Parathyroid adenoma (tissue), 2 donors: Measurements from ENCODE around the gene ATP6V0B.

Source experiments
- H2AFZ ChIP-seq: fragments of 300-600 bp; sonication (generic); one replicate; pipeline ENCODE4 v1.7.0; 2017; ENCODE audit warnings: antibody characterized with exemption, mild to moderate bottlenecking
- H3K27ac ChIP-seq: fragments of 300-600 bp; sonication (generic); one replicate; pipeline ENCODE4 v1.7.0; 2017
- H3K27me3 ChIP-seq: fragments of 300-600 bp; sonication (generic); one replicate; pipeline ENCODE4 v1.7.0; 2017; ENCODE audit warnings: low read length; ENCODE audit not compliant: control insufficient read depth, insufficient read depth
- H3K36me3 ChIP-seq: fragments of 300-600 bp; sonication (generic); one replicate; pipeline ENCODE4 v1.7.0; 2017; ENCODE audit warnings: low read length; ENCODE audit not compliant: control insufficient read depth, insufficient read depth
- H3K4me1 ChIP-seq: fragments of 300-600 bp; sonication (generic); one replicate; pipeline ENCODE4 v1.7.0; 2017; ENCODE audit warnings: control low read depth
- H3K4me2 ChIP-seq: fragments of 300-600 bp; sonication (generic); one replicate; pipeline ENCODE4 v1.7.0; 2017; ENCODE audit warnings: low read length
- H3K4me3 ChIP-seq: fragments of 300-600 bp; sonication (generic); one replicate; pipeline ENCODE4 v1.7.0; 2017; ENCODE audit warnings: low read depth, low read length
- H3K79me2 ChIP-seq: fragments of 300-600 bp; sonication (generic); one replicate; pipeline ENCODE4 v1.7.0; 2017; ENCODE audit warnings: control low read depth
- H3K9ac ChIP-seq: fragments of 300-600 bp; sonication (generic); one replicate; pipeline ENCODE4 v1.7.0; 2017; ENCODE audit warnings: mild to moderate bottlenecking
- H3K9me3 ChIP-seq: fragments of 300-600 bp; sonication (generic); one replicate; pipeline ENCODE4 v1.7.0; 2017; ENCODE audit warnings: low read length; ENCODE audit not compliant: control insufficient read depth
- CTCF ChIP-seq: fragments of 300-600 bp; sonication (generic); IDR thresholded peaks from one replicate; pipeline ENCODE4 v1.7.0; 2017; ENCODE audit warnings: antibody characterized with exemption, mild to moderate bottlenecking
- donor health status: primary hyperparathyroidism.

ATP6V0B gene

DNA sequence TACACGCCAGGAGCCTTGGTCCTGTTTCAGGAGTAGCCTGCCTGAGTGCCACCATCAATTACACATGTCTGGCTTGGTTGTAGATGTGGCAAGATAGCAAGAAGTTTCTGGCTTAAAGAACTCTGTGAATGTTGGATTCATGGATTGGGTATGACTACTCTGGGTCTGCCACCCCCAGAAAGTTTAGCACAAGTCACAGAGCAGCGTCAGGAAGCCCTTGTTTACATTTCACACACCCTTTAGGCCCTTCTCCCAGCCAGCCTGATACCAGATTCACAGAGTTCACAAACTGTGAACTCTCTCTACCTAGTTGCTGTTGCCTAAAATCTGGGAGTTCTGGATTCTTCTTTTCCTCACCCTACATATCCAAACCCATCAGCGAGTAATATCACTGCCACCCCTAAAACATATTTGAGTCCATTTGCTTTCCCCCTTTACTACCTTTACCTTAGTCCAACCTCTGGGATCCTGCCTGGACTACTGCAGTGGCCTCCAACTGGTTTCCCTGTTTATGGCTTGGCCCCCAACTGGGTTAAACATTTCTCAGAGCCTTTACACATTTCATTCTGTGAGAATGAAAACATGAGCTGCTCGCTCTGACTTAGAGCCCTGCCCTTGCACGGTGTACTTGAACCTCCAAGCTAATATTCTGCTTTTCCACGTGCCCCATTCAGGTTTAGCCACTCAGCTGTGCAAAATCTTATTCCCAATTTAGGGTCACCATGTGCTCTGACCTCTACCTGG is 12.6 kb downstream of the ATP6V0B start:
- no peaks in the 10 kb centered on the region for H3K27me3 ChIP-seq
- no peak overlapping the region for H3K4me2 ChIP-seq
- H3K36me3 ChIP-seq = no peaks in the 10 kb centered on the region
- H3K79me2 ChIP-seq = no peaks in the 10 kb centered on the region
- H3K27ac ChIP-seq = no peak overlapping the region
- peaks cover 2% of the 10 kb centered on the region for H3K4me1 ChIP-seq
- no peak overlapping the region for H3K4me3 ChIP-seq
- no peak overlapping the region for H2AFZ ChIP-seq
- H3K9me3 ChIP-seq = no peaks in the 10 kb centered on the region
- no peak for TF ChIP-seq CTCF
- no peak overlapping the region for H3K9ac ChIP-seq

DNA sequence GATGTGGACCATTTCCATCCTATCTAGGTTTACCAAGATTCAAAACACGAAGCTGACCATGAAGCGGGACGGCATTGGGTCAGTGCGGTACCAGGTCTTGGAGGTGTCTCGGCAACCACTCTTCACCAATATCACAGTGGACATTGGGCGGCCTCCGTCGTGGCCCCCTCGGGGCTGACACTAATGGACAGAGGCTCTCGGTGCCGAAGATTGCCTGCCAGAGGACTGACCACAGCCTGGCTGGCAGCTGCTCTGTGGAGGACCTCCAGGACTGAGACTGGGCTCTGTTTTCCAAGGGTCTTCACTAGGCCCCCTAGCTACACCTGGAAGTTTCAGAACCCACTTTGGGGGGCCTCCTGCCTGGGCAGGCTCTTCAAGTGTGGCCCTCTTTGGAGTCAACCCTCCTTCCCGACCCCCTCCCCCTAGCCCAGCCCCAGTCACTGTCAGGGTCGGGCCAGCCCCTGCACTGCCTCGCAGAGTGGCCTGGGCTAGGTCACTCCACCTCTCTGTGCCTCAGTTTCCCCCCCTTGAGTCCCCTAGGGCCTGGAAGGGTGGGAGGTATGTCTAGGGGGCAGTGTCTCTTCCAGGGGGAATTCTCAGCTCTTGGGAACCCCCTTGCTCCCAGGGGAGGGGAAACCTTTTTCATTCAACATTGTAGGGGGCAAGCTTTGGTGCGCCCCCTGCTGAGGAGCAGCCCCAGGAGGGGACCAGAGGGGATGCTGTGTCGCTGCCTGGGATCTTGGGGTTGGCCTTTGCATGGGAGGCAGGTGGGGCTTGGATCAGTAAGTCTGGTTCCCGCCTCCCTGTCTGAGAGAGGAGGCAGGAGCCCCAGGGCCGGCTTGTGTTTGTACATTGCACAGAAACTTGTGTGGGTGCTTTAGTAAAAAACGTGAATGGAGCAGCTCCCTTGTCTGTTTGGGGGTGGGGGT is 15.8 kb downstream of the ATP6V0B start:
- no peaks in the 10 kb centered on the region for H3K27me3 ChIP-seq
- peaks cover 2% of the 10 kb centered on the region for H3K4me1 ChIP-seq
- H3K9ac ChIP-seq = no peak overlapping the region
- H3K4me2 ChIP-seq = peak overlapping the region; percentile 87
- no peaks in the 10 kb centered on the region for H3K36me3 ChIP-seq
- H3K4me3 ChIP-seq = peak overlapping the region; percentile 70
- no peak for TF ChIP-seq CTCF
- H3K79me2 ChIP-seq = no peaks in the 10 kb centered on the region
- H2AFZ ChIP-seq = peak overlapping the region; percentile 85
- no peaks in the 10 kb centered on the region for H3K9me3 ChIP-seq
- peak overlapping the region; percentile 86 for H3K27ac ChIP-seq

GRCh38 chr1:43991200-43991475 is 16.4 kb downstream of the ATP6V0B start:
- Histone ChIP-seq H3K27ac (peak overlapping the region; percentile 86), H3K36me3 (no peaks in the 10 kb centered on the region), H3K4me1 (peaks cover 2% of the 10 kb centered on the region), H3K27me3 (no peaks in the 10 kb centered on the region), H3K9ac (no peak overlapping the region), H3K4me2 (peak overlapping the region; percentile 87), H3K79me2 (no peaks in the 10 kb centered on the region), H2AFZ (peak overlapping the region; percentile 85), H3K9me3 (no peaks in the 10 kb centered on the region), H3K4me3 (peak overlapping the region; percentile 70)
- no peak for TF ChIP-seq CTCF

GRCh38 chr1:43991476-43992231 is 16.9 kb downstream of the ATP6V0B start, which contains the start of gene CCDC24:
Gene CCDC24, plus strand, starts transcription at chr1:43991599. Its CDS starts 280 bp downstream, at chr1:43991879.
- H3K36me3 ChIP-seq = no peaks in the 10 kb centered on the region
- H2AFZ ChIP-seq = peak within 1 kb of the TSS; percentile 85
- peaks cover 2% of the 10 kb centered on the region for H3K4me1 ChIP-seq
- H3K4me2 ChIP-seq = peak within 1 kb of the TSS; percentile 87
- peak within 1 kb of the TSS; percentile 19 for H3K9ac ChIP-seq
- no peak for TF ChIP-seq CTCF
- H3K27ac ChIP-seq = peak within 1 kb of the TSS; percentile 86
- H3K27me3 ChIP-seq = no peaks in the 10 kb centered on the region
- peak within 1 kb of the TSS; percentile 70 for H3K4me3 ChIP-seq
- H3K79me2 ChIP-seq = no peaks in the 10 kb centered on the region
- no peaks in the 10 kb centered on the region for H3K9me3 ChIP-seq
